Activated CD8-positive, alpha-beta T cell treated with anti-CD3 and anti-CD28 coated beads, Interleukin-2, amount 10 ng/mL, durations not matched to agents 7 days and 5 days (primary cell): Measurements from ENCODE around the gene TTC12. TPM values are rescaled to one million over a fixed set of nuclear protein-coding genes. Genes with fewer than 3 reads are reported as not detected.

Source experiments
- ATAC-seq: fragments of 150-1000 bp; cut with Tn5 transposase; one replicate; pipeline ENCODE4 v1.10.0; 2021; ENCODE audit warnings: moderate library complexity
- CTCF ChIA-PET: fragments of 350-600 bp; sonication (Branson Sonifier 250); formaldehyde crosslinking; loops from one replicate; lab custom pipeline; 2021; ENCODE audit warnings: antibody characterized with exemption; lab: Charles Lee
- POLR2A ChIA-PET: fragments of 350-600 bp; sonication (Branson Sonifier 250); formaldehyde crosslinking; loops from one replicate; lab custom pipeline; 2021; ENCODE audit warnings: antibody characterized with exemption; lab: Charles Lee
- DNase-seq: peaks from one replicate; pipeline ENCODE4 v3.0.0-alpha.2; 2020
- H3K27ac Mint-ChIP-seq: one replicate; pipeline ENCODE4 v1.8.0; 2021; ENCODE audit warnings: mild to moderate bottlenecking, mixed read lengths
- H3K27me3 Mint-ChIP-seq: one replicate; pipeline ENCODE4 v1.8.0; 2021; ENCODE audit warnings: low read depth, mixed read lengths
- H3K36me3 Mint-ChIP-seq: one replicate; pipeline ENCODE4 v1.8.0; 2021; ENCODE audit warnings: low read depth, mixed read lengths
- H3K4me1 Mint-ChIP-seq: one replicate; pipeline ENCODE4 v1.8.0; 2021; ENCODE audit warnings: low read depth, mixed read lengths
- H3K4me3 Mint-ChIP-seq: one replicate; pipeline ENCODE4 v1.8.0; 2021; ENCODE audit warnings: mild to moderate bottlenecking, mixed read lengths
- H3K9me3 Mint-ChIP-seq: one replicate; pipeline ENCODE4 v1.8.0; 2022; ENCODE audit warnings: mixed read lengths; ENCODE audit not compliant: insufficient read depth
- total RNA-seq, 2 experiments: library from RNA; stranded (reverse); gene quantifications; one replicate each; pipeline ENCODE4 v1.2.3, GENCODE V29; 2021

The TTC12 gene
- total RNA-seq, 2 experiments from 2014 or later: 4.5 to 5.2 TPM

DNA sequence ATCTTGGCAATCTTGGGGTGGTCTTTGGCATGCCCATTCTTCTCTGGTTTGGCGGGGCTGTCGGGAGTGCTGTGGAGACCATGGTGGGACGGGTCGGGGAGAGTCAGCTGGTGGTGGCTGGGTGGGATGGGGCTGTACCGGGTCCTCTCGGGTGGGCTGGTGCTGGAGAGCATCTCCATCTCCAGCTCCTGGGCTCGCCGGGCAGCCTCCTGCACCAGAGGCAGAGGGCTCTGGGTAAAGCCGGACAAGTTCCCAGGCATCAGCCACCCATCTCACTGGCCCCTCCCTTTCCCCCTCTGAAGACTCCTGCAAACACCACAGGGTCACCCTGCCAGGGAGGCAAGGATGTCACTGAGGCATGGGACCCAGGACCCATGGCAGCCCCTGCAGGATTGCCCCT, 98.3 kb downstream of the TTC12 start:
- CTCF ChIA-PET: no interaction called here
- no peaks in the 10 kb centered on the region for H3K36me3 Mint-ChIP-seq
- H3K27ac Mint-ChIP-seq: no peak overlapping the region
- no peak overlapping the region for H3K4me3 Mint-ChIP-seq
- POLR2A ChIA-PET: no interaction called here
- no peaks in the 10 kb centered on the region for H3K27me3 Mint-ChIP-seq
- H3K9me3 Mint-ChIP-seq: no peaks in the 10 kb centered on the region
- H3K4me1 Mint-ChIP-seq: no peaks in the 10 kb centered on the region
- DNase-seq: no peak
- no peak for ATAC-seq

DNA sequence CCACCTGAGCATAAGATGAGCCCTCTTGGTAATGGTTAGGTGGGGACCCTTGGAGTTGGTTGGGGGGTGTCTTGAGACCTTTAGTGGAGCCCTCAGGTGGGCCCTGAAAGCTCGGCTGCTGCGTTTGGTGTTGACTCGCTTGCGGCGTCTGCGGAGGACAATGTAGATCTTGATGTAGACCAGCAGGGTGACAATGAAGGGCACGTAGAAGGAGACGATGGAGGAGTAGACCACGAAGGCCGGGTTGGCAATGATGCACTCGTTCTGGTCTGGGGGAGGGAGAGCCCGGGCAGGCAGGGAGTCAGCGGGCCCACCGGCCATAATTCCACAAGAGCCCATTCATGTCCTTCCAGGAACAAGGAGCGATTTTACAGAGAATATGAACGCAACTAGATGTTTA, 101.0 kb downstream of the TTC12 start:
- CTCF ChIA-PET: no interaction called here
- Mint-ChIP-seq H3K4me1 (no peaks in the 10 kb centered on the region), H3K27me3 (no peaks in the 10 kb centered on the region), H3K36me3 (no peaks in the 10 kb centered on the region), H3K9me3 (no peaks in the 10 kb centered on the region), H3K4me3 (no peak overlapping the region), H3K27ac (no peak overlapping the region)
- ATAC-seq (no peak), DNase-seq (no peak)
- POLR2A ChIA-PET: no interaction called here

Other genes starting within 250 kb of the TTC12 start
- not detected for gene ANKK1, start 73.2 kb downstream of the TTC12 start, total RNA-seq
- not detected for gene DRD2, start 160.8 kb downstream of the TTC12 start, total RNA-seq